GDM1 (cell line): ENCODE measurements around the gene FAM185A.
A peak's percentile ranks its signal among the peaks of the same experiment; 100 is the strongest.
"Not testable (repeated sequence)": the region's sequence is repeated elsewhere in the genome, so short reads cannot be mapped to it uniquely, and the experiment has no call there.

Experiments used
- DNase-seq: peaks from one replicate; lab custom pipeline; 2025; lab: John Stamatoyannopoulos, UW

FAM185A gene

DNA sequence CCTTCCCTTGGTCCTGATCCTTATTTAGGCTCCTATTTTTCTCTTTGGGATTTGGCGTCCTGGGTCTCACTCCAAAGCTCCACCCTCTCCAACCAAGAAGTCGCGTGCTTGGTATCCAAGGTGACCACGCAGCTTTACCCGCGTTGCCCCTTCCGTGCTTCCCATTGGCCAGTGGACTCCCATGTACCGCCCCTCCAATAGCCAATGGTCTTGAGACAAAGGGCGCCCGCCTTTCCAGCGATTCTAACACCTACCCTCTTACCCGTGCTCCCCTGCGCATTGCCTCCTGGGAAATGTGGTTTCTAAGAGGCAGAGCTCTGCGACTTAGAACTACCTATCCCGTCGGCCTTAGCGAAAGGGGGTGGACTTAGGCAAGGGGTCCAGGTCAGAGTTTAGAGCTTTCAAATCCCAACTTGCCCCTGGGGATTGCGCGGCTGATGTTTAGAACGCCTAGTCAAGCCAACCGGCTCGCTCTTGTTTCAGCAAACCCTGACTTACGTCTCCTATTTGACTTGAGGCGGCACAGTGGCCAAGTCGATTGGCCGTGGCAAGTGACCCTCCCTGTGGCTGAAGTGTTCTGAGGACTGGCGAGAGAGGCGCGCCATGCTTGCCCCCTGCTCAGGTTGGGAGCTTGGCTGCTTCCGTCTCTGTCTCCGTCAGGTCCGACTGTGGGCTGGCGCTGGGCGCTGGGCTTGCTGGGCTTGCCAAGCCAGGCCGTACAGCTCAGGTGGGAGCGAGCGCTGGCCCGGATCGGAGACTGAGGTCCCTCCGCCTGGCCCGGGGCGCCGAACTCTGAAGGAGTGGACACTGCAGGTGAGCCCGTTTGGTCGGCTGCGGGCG lies at the start of gene FAM185A:
Gene FAM185A (plus strand): TSS at position 395 of the 840 bp plus-strand sequence. CDS start 209 bp downstream, at position 604.
- peak; percentile 98 for DNase-seq

GRCh38 chr7:102713011-102713690 lies 35.6 kb upstream of the FAM185A start:
- DNase-seq, result not testable (repeated sequence)

DNA sequence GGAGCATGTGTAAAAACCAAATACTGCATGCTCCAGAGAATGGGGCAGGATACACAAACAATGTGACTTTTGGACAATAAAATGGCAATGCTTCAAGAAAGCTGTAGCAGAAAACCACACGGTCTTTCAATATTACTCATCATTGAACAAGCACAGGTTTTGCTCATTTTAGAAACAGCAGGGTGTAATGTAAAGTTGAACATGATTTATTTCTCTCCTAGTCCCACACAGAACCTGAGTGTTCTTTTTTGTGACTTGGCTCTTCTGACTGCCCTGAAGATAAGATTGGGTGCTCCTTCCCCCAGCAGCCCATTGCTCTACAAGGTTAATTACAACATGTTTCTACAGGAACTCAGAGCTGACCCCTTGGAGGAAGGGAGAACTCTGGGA lies 35.1 kb upstream of the FAM185A start:
- not testable (repeated sequence) for DNase-seq

DNA sequence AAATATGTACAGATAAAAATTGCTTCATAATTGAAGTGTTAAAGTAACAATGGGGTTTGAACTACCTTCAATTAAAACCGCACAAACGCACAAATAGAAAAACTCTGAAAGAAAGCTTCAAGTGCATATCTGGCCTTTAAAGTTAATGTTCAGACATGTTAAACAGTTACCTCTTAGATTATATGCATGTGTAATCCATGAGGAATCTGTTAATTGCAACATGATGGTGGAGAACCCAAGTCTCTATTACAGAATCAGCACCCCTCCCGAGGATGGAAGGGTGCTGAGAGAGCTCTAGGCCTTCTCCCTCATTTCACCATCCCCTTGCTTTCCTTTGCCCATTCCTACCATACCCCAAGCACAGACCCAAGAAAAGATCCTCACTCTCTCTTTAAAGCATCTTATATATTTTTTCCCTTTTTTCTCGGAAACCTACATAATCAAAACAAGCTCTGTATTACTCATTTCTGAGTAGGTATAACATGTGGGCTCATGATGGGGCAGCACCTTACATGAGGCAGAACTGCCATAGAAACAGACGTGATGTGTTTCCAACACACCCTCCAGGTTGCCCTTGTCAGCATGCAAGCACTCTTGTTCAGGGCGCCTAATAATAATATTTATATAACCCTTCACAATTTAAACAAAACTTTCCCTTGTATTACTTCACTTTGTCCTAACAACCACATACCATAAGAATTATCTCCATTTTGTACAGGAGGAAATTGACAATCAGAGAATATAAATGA lies 33.9 kb upstream of the FAM185A start:
- DNase-seq, result not testable (repeated sequence)

GRCh38 chr7:102715718-102716117 lies 33.1 kb upstream of the FAM185A start:
- DNase-seq, result not testable (repeated sequence)

DNA sequence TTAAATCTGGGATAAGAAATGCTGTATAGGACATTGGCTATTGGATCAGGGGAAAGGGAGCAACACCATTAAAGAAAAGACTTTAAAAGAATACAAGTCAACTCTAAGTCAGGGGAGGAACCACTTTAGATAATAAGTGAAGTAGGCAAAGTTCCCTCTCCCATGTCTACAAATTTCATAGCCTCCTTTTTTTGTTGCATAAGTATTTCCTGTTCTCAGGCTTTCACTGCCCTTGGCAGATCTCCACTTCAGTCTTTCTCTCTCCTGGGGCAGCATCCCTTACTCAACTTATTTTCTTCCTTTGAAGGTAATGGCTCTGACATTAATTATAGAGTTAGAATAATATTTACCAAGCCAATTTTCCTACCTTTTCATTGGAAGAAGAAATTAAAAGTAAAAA lies 30.3 kb upstream of the FAM185A start:
- DNase-seq, result not testable (repeated sequence)

GRCh38 chr7:102726170-102726569 lies 22.6 kb upstream of the FAM185A start:
- not testable (repeated sequence) for DNase-seq

GRCh38 chr7:102729670-102730069 lies 19.1 kb upstream of the FAM185A start:
- not testable (repeated sequence) for DNase-seq

DNA sequence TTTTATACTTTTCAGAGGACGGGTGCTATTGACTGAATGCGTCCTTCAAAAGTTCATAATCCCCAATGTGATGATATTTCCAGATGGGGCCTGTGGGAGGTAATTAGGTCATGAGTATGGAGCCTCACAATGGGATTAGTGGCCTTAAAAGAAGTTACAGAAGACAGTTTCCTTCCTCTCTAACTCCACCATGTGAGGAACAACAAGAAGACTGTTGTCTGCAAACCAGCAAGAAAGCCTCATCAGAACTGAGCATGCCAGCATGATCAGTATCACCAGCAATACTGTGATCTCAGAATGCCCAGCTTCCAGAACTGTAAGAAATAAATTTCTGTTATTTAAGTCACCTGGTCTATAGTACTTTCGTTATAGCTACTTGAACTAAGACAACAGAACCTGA lies 18.4 kb upstream of the FAM185A start:
- DNase-seq, result not testable (repeated sequence)

- not testable (repeated sequence) for DNase-seq
Observed at GRCh38 chr7:102742002-102742771, 6.6 kb upstream of the FAM185A start.

GRCh38 chr7:102743861-102744260 lies 4.9 kb upstream of the FAM185A start:
- not testable (repeated sequence) for DNase-seq

GRCh38 chr7:102745494-102746288 lies 3.1 kb upstream of the FAM185A start:
- not testable (repeated sequence) for DNase-seq

DNA sequence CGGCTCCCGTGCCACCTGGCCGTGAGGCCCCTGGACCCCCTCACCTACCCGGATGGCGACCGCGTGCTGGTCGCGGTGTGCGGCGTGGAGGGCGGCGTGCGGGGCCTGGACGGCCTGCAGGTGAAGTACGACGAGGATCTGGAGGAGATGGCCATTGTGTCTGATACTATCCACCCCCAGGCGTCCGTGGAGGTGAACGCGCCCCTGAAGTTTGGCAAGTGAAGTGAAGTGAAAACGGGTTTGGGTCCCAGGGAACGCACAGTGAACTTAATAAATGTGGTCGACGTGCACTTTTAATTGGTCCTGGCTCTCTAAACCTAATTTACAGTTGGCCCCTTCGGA lies 617 bp downstream of the FAM185A start:
- not testable (repeated sequence) for DNase-seq

- not testable (repeated sequence) for DNase-seq
Observed at GRCh38 chr7:102758227-102758626, 9.4 kb downstream of the FAM185A start.

DNA sequence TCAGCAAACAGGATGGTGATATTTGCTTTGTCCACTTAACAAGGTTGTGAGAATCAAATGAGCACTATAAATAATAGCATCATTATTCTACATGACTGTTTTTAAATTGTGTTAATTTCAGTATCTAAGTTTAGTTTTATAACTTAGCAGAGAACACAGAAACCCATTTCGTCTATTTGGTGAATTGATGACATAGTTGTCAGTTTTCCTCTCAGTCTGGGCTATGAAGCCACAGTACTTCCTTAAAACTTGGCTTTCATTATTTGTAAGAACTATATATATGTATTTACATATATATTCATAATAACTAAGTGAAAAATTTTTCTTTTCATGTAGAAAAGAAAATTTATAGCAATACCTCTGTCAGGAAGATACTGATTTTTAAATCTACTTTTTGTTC lies 11.1 kb downstream of the FAM185A start:
- DNase-seq, result not testable (repeated sequence)

- not testable (repeated sequence) for DNase-seq
Observed at GRCh38 chr7:102761234-102761633, 12.4 kb downstream of the FAM185A start.

DNA sequence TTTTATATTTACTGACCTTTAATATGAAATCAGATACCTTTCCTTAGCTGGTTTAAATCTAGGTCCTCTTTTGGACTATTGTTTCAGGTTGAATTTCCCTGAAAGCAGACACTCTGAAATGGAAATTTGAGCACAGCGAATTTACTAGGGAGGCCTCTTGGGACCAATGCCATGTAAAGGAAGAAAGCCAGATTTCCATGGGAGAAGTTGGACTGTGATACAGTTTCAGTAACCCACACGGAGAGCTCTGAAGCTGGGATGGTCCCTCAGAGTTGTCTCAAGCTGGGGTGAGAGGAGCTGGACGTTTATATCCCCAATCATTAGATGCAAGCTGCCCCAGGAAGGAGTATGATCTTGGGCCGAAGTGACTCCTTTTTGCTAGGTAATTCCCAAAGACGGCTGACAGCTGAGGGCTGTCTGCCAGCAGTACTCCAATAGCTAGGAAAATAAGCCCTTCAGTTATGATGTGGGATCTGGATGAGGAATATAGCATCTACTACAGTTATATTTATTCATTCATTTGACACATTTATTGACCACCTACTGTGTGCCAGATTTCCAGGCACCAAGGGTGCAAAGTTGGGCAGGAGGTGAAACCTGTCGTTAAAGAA lies 14.6 kb downstream of the FAM185A start:
- DNase-seq, result not testable (repeated sequence)

DNA sequence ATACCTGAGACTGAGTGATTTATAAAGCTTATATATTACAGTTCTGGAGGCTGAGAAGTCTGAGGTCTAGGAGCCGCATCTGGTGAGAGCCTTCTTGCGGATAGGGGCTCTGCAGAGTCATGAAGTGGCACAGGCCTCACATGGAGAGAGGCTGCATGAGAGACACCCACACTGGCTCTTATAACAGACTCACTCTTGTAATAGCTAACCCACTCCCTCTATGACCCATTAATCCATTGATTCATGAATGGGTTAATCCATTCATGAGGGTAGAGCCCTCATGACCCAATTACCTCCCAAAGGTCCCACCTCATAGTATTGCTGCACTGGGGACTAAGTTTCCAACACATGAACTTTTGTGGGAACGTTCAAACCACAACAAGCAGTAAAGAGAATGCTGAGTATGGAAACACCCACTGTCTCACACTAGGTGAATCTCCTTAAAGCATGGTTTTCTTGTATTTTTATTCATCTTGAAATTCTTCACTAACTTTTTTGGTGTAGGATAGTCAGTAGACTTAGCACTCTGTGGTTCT lies 20.9 kb downstream of the FAM185A start:
- not testable (repeated sequence) for DNase-seq

DNA sequence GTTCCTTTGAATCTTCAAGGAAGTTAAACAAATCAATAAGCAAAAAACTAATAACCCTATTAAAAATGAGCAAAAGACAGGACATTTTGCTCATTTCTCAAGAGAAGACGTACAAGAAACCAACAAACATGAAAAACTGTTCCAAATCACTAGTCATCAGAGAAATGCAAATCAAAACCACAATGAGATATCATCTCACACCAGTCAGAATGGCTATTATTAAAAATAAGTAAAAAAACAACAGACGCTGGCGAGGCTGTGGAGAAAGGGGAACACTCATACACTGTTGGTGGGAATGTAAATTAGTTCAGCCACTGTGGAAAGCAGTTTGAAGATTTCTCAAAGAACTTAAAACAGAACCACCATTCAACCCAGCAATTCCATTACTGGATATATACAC lies 21.7 kb downstream of the FAM185A start:
- DNase-seq, result not testable (repeated sequence)

- not testable (repeated sequence) for DNase-seq
Observed at GRCh38 chr7:102776217-102776616, 27.4 kb downstream of the FAM185A start.
